ENCODE results near the gene RPS6KA1.

Gene RPS6KA1

DNA sequence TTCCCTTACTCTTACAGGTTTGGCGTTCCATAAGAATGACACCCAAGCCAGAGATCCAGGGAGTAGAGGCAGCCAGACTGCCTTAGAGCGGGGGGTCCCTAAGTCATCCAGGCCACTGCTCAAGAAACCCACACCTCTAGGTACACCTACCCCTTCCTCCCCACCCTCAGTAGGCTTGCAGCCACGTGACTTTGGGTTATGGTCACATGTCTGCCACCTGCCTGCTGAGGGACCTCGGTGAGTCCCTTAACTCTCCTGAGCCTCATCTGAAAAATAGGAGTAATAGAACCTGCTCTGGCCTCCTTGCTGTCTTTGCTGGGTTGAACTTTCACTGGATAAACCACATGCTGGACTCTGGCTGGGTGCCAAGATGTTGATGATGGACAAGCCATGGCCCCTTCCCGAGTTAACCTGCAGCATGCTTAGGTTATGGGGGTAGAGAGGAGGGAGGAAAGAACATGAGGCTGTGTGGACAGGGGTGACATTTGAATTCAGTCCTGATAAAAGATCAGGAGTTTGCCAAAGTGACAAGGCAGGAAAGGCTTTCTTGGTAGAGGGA is 4.5 kb downstream of the RPS6KA1 start:
- DNase-seq = no peak

DNA sequence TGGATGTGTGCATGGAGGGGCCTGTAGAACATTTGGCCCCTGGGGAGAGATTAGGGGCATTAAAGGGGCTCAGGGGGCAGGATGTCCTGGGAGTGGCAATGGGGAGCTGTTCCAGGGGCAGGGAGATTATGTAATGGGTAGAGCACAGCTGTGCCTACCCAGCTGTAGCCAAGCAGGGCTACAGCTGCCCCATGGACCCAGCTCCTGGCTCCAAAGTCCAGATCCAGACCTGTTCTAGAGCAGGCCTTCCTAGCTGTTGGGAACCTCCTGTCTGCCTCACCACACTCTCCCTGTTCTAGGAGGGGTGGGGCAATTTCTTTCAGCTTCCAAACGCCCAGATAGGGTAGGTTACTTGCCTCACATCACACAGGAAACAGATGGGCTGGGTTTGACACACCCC is 5.6 kb downstream of the RPS6KA1 start:
- DNase-seq = no peak

DNA sequence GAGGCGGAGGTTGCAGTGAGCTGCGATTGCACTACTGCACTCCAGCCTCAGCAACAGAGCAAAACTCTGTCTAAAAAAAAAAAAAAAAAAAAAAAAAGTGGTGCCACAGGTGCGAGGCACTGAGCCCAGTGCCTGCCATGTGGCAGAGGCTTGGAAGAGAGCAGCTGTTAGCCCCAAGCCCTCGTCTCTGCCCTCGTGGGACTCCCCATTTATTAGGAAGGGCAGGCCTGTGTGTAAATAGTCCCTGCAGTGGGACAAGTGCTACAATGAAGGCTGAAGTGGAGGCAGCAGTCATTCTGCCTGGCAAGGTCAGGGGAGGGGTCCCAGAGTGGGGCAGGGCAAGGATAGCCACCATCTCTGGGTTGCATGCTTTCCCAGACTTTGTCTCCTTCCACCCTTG is 6.5 kb downstream of the RPS6KA1 start:
- no peak for DNase-seq

DNA sequence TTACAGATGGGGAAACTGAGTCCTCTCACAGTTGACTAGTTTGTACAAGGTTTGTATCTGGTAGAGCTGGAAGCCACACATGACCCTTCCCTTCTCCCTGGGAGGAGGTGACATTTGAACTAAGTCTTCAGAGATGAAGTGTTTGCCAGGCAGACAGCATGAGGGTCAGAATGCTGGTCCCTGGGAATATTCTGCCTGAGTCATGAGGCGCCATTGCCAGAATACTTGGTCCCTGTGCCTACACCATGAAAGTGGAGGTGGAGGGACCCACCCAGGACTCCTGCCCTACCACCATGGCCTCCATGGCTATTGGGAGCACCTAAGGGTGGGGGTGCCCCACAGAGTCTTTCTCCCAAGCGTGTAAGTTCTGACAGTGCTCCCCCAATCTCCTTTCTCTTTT is 7.0 kb downstream of the RPS6KA1 start:
- DNase-seq = no peak

DNA sequence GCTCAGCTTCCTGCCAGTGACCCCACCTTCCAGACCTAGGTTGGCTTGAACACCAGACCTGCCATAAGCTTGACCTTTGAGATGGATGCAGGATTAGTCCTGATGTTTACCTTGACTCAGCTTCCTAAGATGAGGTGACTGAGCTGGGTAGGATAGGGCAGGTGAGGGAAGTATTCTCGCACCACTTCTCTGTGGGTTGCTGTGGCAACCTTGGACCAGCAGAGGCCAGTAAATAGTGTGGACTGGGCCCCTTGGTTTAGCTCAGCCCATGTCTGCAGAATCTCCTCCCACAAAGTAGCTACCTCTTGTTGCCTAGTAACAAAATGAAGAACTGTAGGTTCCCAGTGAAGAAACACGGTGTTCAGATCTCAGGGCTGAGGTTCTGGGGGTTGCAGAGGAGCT is 8.4 kb downstream of the RPS6KA1 start:
- no peak for DNase-seq

DNA sequence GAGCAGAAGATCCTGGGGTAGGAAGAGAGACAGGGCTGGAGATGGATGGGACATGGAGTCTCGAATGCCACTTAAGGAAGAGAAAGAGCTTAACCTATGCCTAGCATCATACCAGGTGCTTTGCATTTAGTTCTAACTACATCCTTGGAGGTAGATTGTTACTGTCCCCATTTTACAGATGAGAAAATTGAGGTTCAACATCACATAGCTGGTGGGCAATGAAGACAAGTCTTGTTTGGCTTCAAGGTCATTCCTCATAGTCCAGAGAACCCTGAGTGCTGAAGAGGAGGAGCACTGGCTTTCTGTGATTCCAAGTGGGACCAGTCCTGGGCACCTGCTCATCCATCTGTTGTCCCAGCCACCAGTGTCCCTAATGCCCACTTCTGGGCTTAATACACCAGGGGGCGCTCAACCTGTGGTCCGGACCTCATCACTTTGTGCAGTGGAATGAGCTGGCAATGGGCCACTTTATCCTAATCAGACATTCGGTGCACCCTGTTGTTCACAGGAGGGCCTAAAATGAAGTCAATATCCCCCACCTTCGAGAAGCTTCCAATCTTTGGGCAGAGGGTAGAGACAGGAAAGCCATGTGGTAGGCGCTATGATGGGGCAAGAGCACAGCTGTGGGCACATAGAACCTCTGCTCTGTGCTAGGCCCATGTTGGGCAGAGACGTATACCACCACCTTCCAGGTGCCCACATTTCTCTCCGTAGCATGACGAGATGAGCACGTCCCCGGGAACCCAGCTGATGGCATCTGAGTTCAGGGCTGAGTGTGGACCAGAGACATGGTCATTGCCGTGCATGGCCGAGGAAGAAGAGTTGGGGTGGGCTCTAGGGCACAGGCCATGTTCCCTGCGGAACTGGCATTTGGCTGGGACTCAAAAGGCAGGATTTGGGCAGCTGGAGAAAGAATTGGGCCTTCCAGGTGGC is 9.2 kb downstream of the RPS6KA1 start:
- DNase-seq = peak in 1 of 2 experiments; percentile 8

GRCh38 chr1:26539722-26540121 is 10.2 kb downstream of the RPS6KA1 start:
- DNase-seq = no peak

DNA sequence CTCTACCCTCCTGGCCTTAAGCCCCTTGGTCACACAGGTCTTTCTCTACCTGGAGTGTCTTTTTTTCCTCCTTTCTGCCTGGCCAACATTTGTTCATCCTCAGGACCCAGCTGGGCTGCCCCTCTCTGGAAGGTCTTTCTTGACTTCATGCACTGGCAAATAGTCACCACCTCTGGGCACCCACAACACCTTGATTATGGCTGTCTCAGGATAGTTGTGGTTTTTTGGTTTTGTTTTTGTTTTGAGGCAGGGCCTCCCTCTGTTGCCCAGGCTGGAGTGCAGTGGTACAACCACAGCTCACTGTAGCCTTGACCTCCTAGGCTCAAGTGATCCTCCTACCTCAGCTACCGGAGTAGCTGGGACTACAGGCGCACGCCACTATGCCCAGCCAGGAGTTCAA is 10.8 kb downstream of the RPS6KA1 start:
- no peak for DNase-seq

DNA sequence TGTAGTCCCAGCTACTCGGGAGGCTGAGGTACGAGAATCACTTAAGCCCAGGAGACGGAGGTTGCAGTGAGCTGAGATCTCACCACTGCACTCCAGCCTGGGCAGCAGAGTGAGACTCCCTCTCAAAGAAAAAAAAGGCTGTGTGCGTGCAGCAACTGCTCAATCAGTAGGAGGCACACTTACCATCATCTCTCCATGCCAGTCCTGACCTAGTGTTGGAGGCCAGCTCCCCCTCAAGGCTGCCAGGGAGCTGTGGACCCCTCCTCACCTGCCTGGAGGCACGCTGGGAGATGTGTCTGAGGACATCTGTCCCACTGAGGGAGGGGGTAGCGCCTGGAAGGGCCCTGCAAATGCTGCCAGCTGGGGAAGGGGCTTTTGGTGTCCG is 11.9 kb downstream of the RPS6KA1 start:
- DNase-seq = no peak

DNA sequence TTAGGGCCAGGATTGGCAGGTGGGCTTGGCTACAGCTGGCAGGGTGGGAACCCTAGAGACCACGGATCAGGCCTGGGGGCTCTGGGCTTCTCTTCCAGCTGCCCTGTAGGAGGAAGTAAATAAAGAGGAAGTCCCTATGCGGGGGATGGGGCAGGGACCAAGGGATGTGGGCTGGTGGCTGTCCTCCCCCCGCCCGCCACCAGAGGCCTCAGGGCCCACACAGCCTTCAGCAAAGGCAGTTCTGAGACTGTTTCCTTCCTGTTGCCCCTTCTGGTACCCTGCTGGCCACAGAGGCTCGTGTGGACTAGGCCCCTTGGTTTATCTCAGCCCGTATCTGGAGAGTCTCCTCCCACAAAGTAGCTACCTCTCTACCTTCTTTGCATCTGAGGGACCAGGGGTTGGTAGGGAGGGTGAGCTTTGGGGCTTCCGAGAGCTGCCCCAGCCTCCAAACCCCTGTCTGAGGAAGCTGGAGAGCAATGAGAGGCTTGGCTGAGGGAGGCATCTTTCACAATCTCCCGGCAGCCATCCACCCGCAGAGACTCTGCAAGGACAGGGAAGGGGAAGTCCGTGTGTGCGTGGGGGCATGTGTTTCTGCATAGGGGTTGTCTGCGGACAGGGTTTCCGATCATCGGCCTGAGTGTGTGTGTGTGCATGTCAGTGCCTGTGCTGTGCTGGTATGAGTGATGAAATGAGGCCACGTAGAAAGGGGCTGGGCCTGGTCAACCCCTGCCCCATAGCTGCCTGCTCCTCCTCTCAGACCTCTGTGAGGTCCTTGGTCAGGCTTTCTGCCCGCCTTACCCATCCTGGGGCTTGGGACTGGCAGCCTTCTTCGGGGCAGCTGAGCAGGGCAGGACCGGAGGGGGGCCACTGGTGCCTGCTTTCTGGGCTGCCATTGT is 12.5 kb downstream of the RPS6KA1 start:
- DNase-seq = peak; percentile 15 to 36

DNA sequence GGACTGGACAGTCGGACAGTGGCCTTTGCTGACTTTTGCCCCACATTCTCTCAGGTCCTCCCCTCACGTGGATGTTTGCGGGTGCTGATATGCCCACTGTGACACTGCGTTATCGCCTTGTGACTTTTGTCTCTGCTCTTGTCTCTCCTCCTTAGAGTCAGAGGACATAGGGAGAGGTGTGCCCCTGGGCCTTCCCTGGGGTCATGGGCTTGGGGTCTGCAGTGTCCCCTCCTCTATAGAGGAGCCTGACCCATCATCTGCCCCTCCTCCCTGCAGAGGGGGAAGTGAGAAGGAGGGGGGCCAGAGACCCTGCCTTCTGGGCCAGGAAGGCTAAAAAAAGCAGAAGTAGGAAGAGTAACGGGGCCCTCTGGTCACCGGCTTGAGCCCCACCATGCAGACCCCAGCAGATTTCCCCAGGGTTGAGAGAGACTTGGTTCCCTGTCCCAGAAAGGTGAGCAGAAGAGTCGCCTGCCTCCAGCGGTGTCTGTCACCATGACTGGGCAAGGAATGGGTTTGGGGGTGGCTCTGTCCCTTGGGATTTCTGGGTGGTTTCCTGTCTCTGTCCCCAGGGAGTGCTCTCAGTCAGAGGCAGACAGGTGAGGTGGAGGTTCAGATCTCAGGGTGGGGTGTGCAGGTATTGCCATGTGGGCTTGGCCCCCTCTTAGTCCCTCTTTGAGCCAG is 13.3 kb downstream of the RPS6KA1 start:
- no peak for DNase-seq

- DNase-seq = no peak
These were observed 13.9 kb downstream of the RPS6KA1 start for GRCh38 chr1:26543462-26543861.

GRCh38 chr1:26544126-26544525 is 14.6 kb downstream of the RPS6KA1 start:
- DNase-seq = no peak

- DNase-seq = no peak
These were observed 16.4 kb downstream of the RPS6KA1 start for GRCh38 chr1:26545969-26546323.

DNA sequence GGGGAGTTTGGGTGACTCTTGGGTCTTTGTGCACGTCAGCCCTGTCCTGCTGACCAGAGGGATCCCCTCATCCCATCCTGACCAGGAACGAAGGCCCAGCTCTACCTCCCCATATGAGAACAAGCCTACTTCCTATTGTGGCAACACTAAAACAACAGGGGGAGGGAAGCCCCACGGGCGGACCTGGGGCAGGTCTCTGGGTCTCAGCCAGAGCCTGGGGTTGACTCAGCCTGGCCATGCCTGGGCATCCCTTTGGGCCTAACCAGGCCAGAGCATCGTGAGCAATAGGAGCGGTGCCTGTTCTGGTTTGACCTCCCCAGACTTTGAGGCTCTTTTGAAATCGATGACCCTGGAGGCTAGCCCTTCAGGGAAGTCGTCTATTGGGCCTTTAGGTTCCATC is 16.8 kb downstream of the RPS6KA1 start:
- DNase-seq = no peak

DNA sequence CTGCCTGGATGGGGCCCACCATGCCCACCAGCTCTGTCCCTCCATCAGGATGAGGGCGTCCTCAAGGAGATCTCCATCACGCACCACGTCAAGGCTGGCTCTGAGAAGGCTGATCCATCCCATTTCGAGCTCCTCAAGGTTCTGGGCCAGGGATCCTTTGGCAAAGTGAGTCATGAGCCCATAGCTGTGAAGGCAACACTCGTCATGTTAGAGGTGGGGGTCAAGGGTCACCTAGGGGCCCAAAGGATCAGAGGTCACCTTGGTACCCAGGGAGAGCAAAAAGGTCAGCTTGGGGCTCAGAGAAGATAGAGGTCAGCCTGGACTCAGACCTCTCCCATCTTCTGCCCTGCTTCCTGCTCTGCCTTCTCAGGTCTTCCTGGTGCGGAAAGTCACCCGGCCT is 17.3 kb downstream of the RPS6KA1 start:
- no peak for DNase-seq

DNA sequence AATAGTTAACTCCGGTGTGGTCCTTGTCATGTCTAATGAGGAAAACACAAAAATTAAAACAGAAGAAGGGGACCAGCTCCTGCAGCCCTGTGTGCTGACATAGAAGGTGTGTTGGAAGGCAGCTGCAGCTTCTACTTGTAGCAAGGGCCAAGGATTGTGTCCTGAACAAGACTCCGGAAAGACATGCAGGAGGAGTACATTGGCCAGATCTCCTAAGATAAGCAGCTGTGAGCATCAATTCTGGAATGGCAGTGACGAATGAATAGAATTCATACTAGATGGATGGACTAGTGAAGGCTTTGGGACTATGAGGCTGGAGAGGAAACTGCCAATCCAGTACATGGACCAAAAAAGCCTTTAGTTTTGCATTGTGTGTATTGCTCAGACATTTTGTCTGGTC is 19.3 kb downstream of the RPS6KA1 start:
- DNase-seq = no peak

- no peak for DNase-seq
These were observed 21.4 kb downstream of the RPS6KA1 start for GRCh38 chr1:26550946-26551345.

DNA sequence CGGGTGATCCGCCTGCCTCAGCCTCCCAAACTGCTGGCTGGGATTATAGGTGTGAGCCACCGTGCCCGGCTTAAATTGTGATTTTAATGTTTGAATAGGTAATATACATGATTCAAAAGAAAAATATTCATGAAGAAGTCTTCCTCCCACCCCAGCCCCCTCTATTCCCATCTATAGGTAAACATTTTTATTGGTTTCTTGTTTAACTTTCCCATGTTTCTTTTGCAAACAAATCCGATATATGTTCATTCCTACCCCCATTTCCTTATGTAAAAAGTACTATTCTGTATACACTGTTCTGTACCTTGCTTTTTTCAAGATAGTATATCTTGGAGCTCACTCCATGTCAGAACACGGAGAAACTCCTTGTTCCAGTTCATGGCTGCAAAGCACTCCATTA is 23.2 kb downstream of the RPS6KA1 start:
- DNase-seq = no peak

DNA sequence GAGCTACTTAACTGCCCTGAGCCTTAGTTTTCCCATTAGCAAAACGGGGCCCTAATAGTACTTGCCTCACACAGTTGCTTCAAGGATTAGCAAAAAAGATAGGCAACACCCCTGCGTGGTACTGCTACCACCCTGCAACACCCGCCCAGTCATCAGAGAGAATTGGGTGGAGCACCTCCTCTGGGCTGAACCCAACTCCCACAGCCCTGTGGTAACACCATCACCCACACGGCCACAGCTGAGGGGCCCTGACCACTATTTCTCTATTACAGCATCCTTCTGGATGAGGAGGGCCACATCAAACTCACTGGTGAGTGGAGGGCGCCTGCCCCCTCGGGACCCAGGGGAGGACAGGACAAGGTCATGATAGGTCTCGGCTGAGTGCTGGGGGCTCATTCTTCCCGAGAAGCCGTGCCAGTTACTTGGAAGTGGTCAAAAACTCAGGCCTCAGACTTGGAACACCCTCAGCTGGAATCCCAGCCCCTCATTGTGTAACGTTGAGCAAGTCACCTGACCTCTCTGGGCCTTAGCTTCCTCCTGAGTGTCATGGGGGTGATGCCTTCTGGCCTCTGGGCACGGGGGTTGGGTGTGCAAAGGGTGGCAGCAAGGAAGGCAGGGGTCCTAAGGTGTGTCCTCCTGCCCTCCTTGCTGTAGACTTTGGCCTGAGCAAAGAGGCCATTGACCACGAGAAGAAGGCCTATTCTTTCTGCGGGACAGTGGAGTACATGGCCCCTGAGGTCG is 24.6 kb downstream of the RPS6KA1 start:
- DNase-seq = no peak

GRCh38 chr1:26554781-26555180 is 25.2 kb downstream of the RPS6KA1 start:
- DNase-seq = no peak

- no peak for DNase-seq
These were observed 26.0 kb downstream of the RPS6KA1 start for GRCh38 chr1:26555550-26555981.
